ENCODE measurements around the gene CNFN.

GRCh38 chr19:42360787-42361544 is 29.1 kb downstream of the CNFN start:
- TF ChIP-seq POLR2A (IDR thresholded peaks at IDR 0.05) (no peak), CTCF (IDR thresholded peaks at IDR 0.05) (no peak)
